BLaER1 treated with 17β-estradiol and CSF1 and Interleukin-3, amounts not matched to agents 10 nM and 100 nM (cell line): ENCODE measurements around the gene ABHD15.
A peak's percentile ranks its signal among the peaks of the same experiment; 100 is the strongest.

Experiments used
- H3K27ac ChIP-seq, 11 experiments: shearing (Covaris generic); formaldehyde crosslinking; 2 replicates each; pipeline ENCODE4 v1.8.1; 2022
- H3K27me3 ChIP-seq, 11 experiments: shearing (Covaris generic); formaldehyde crosslinking; 2 replicates each; pipeline ENCODE4 v1.8.1; 2022
- H3K36me3 ChIP-seq, 11 experiments: shearing (Covaris generic); formaldehyde crosslinking; 2 replicates each; pipeline ENCODE4 v1.8.1; 2022
- H3K4me1 ChIP-seq, 10 experiments: shearing (Covaris generic); formaldehyde crosslinking; 2 replicates each; pipeline ENCODE4 v1.8.1; 2022
- H3K4me2 ChIP-seq, 11 experiments: shearing (Covaris generic); formaldehyde crosslinking; 2 replicates each; pipeline ENCODE4 v1.8.1; 2022
- H3K4me3 ChIP-seq, 10 experiments: shearing (Covaris generic); formaldehyde crosslinking; 2 replicates each; pipeline ENCODE4 v1.8.1; 2022
- H3K9ac ChIP-seq, 11 experiments: shearing (Covaris generic); formaldehyde crosslinking; 2 replicates each; pipeline ENCODE4 v1.8.1; 2022
- H3K9me3 ChIP-seq, 11 experiments: shearing (Covaris generic); formaldehyde crosslinking; replicated peaks in 1 of 11; 2 replicates each; pipeline ENCODE4 v1.8.1; 2022
- H4K20me1 ChIP-seq, 11 experiments: shearing (Covaris generic); formaldehyde crosslinking; 2 replicates each; pipeline ENCODE4 v1.8.1; 2022
- Cebpa-rat ChIP-seq, 11 experiments: shearing (Covaris generic); IDR thresholded peaks; 2 replicates each; pipeline ENCODE4 v1.8.1; 2022

The ABHD15 gene

DNA sequence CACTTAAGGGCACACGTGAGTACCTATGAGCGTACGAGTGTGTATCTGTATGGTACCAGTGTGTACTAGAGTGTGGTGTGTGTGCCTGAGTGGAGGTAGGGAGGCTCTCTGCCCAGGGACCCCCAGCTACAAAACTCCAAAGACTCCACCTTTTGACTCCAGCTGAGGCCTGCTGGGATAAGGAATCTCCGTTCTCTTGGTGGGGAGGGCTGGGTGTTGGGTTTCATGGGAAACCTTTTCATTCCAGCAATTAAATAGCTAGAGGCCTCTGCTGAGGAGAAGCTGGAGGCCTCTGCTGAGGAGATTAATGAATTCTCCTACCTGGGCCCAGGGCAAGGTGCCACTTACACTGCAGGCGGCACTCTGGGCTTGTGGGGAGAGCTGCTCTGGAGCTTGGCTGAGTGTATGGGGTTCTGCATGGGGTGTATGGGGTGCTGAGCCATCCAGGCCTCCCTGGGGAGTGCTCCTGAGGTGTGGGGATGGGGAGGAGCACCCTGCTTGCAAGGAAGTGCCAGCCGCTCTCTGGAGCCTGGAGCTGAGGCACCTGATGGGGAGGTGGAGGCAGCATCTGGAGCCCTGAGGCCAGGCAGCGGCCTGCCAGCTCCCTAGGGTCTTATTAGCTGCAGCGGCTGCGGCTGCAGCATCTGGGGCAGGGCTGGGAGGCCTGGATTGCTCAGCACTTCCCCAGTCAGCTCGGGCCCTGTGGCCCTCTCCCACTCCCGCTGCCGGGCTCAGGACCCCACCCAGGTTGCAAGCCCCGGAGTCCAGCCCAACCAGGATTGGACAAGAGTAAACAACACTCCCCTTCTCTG lies 30.7 kb upstream of the ABHD15 start:
- Histone ChIP-seq H3K27ac (peak overlapping the region in 2 of 11 experiments; percentile 22 to 31; a peak in 2 of 22 replicates), H3K4me1 (peaks cover 48 to 74% (median 65%) of the 10 kb centered on the region in 10 experiments), H3K9ac (peak overlapping the region in 10 of 11 experiments; percentile 10 to 52 (median 33); a peak in 10 of 22 replicates), H4K20me1 (peaks cover 0 to 86% (median 63%) of the 10 kb centered on the region in 11 experiments; a peak in 19 of 22 replicates), H3K27me3 (no peaks in the 10 kb centered on the region), H3K9me3 (no peaks in the 10 kb centered on the region), H3K4me2 (peak overlapping the region; percentile 39 to 100 (median 98)), H3K36me3 (no peaks in the 10 kb centered on the region), H3K4me3 (no peak overlapping the region)
- no peak for TF ChIP-seq Cebpa-rat (IDR thresholded peaks at IDR 0.05)

- Histone ChIP-seq H3K4me1 (peaks cover 56 to 82% (median 73%) of the 10 kb centered on the region in 10 experiments), H3K27ac (no peak overlapping the region), H4K20me1 (peaks cover 0 to 83% (median 63%) of the 10 kb centered on the region in 11 experiments; a peak in 19 of 22 replicates), H3K27me3 (no peaks in the 10 kb centered on the region), H3K4me2 (peak overlapping the region; percentile 24 to 100 (median 99); a peak in 21 of 22 replicates), H3K9me3 (no peaks in the 10 kb centered on the region), H3K9ac (peak overlapping the region in 4 of 11 experiments; percentile 8 to 32 (median 14); a peak in 3 of 22 replicates), H3K36me3 (no peaks in the 10 kb centered on the region), H3K4me3 (no peak overlapping the region)
- no peak for TF ChIP-seq Cebpa-rat (IDR thresholded peaks at IDR 0.05)
Observed at GRCh38 chr17:29596811-29597210, 30.0 kb upstream of the ABHD15 start.

DNA sequence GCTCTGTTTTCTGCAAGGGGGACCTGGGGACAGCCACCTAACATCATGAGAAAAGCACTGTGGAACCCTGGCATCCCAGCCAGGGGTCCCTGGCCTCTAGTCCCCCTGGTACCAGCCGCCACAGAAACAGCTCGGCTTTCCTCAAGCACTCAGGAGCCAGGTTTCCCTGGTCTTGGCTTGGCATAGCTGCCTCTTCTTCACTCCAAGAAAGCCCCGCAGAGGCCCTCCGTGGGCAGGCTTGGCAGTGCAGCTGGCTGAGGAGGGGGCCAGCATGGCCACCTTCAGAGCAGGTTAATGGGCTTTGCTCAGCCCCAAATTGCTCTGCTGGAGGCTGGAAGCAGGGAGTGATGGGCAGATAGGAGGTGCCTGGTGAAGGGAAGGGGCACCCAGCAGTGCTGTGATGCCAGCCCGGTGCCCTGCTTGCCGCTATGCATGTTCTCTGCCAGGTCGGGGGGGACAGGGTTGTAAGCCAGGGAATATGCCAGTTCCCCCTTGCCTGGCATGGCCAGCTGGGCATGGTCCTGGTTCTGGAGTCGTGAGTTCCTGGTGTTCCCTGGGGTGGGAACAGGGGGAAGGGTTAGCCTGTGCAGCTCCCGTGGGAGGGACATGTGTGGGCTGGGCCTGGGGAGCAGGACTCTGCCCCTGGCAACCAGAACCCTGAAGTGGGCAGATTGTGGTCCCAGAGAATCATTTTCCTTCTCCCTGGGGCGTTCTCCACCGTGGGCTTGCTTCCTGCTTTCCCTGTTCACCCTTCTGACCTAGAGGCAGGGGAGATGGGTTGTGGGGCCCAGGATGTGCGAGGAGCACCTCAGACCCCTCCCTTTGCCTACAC lies 29.3 kb upstream of the ABHD15 start:
- Histone ChIP-seq H3K9ac (peak overlapping the region in 6 of 11 experiments; percentile 8 to 88 (median 17); a peak in 7 of 22 replicates), H3K36me3 (no peaks in the 10 kb centered on the region), H3K27ac (no peak overlapping the region), H3K27me3 (no peaks in the 10 kb centered on the region), H3K4me1 (peaks cover 62 to 83% (median 75%) of the 10 kb centered on the region in 10 experiments), H3K4me2 (peak overlapping the region; percentile 24 to 100 (median 99); a peak in 21 of 22 replicates), H3K9me3 (no peaks in the 10 kb centered on the region), H4K20me1 (peaks cover 0 to 80% (median 62%) of the 10 kb centered on the region in 11 experiments; a peak in 19 of 22 replicates), H3K4me3 (no peak overlapping the region)
- no peak for TF ChIP-seq Cebpa-rat (IDR thresholded peaks at IDR 0.05)

DNA sequence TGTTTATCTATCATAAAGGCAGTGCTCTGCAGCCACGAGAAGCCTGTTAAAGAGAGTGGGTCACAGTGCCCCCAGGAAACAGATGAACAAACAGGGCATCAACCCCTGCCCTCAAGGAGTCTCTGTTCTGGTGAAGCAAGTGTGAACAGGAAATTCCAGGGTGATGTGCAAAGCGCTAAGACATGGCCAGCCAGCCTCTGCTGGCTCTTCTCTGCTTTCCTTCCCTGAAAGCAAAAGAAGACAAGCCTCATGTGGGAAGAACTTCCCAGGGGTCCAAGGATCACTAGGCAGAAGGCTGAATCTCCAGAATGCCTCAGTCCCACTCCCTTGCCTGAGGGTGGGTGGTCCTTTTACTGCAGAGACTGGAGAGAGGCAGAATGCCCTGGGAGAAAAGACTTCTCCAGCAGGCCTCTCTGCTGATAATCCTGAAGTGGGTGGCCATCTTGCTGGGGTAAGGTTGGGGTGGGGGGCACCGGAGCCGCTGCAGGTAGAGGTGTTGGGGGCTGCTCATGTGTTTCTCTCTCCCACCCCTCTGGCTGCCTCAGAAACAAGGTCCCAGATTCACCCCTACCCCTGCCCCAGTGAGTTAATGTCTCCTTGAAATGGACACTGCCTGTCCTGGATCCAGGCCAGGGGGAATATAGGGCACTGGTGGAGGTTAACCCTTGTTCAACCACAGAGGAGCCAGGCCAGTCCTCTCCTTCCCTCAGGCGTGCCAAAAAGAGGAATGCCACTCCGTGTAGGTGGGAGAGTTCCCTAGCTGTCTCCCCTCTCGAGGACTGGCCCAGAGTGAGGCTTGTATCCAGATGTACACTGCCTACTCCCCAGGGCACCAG lies 28.5 kb upstream of the ABHD15 start:
- peak overlapping the region in 4 of 11 experiments; percentile 29 to 93 (median 90); a peak in 4 of 22 replicates for H3K9ac ChIP-seq
- H3K4me1 ChIP-seq = peaks cover 64 to 83% (median 75%) of the 10 kb centered on the region in 10 experiments
- no peak overlapping the region for H3K27ac ChIP-seq
- no peaks in the 10 kb centered on the region for H3K9me3 ChIP-seq
- H4K20me1 ChIP-seq = peaks cover 0 to 71% (median 54%) of the 10 kb centered on the region in 11 experiments; a peak in 19 of 22 replicates
- no peaks in the 10 kb centered on the region for H3K36me3 ChIP-seq
- peak overlapping the region; percentile 24 to 100 (median 99); a peak in 21 of 22 replicates for H3K4me2 ChIP-seq
- no peak for TF ChIP-seq Cebpa-rat (IDR thresholded peaks at IDR 0.05)
- H3K27me3 ChIP-seq = no peaks in the 10 kb centered on the region
- peak overlapping the region in 2 of 10 experiments; percentile 93 to 95; a peak in 2 of 20 replicates for H3K4me3 ChIP-seq

DNA sequence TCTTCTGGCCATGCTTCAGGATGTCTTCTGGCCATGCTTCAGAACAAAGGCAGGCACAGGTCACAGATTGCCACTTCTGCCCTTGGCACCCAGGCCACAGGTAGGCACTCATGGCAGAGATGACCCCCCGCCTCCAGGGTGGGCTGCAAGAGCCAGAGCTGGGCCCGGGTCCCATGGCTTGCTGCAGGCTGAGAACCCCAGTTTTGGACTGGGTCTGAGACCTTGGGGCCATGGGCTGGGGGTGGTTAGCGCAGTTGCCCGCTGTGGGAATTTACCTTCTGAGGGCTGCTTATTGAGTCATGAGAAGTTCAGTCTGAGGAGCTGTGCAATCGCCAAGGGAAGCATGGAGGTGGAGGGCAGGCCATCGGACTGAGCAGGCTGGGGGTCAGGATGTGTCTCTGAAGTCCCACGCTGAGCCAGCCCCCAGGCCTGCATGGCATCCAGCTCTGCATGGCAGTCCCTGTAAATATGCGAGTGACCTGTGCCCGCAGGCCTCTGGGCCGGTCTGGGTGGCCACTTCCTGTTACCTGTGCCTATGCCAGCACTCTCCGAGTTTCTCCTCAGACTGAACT lies 27.8 kb upstream of the ABHD15 start:
- no peak for TF ChIP-seq Cebpa-rat (IDR thresholded peaks at IDR 0.05)
- Histone ChIP-seq H3K4me1 (peaks cover 69 to 87% (median 79%) of the 10 kb centered on the region in 10 experiments), H4K20me1 (peaks cover 0 to 64% (median 53%) of the 10 kb centered on the region in 11 experiments; a peak in 19 of 22 replicates), H3K4me3 (peak overlapping the region in 8 of 10 experiments; percentile 81 to 95 (median 91); a peak in 15 of 20 replicates), H3K36me3 (no peaks in the 10 kb centered on the region), H3K9ac (peak overlapping the region in 7 of 11 experiments; percentile 75 to 93 (median 87); a peak in 15 of 22 replicates), H3K4me2 (peak overlapping the region; percentile 91 to 100 (median 99)), H3K27ac (peak overlapping the region in 5 of 11 experiments; percentile 79 to 88 (median 83); a peak in 8 of 22 replicates), H3K9me3 (no peaks in the 10 kb centered on the region), H3K27me3 (no peaks in the 10 kb centered on the region)

DNA sequence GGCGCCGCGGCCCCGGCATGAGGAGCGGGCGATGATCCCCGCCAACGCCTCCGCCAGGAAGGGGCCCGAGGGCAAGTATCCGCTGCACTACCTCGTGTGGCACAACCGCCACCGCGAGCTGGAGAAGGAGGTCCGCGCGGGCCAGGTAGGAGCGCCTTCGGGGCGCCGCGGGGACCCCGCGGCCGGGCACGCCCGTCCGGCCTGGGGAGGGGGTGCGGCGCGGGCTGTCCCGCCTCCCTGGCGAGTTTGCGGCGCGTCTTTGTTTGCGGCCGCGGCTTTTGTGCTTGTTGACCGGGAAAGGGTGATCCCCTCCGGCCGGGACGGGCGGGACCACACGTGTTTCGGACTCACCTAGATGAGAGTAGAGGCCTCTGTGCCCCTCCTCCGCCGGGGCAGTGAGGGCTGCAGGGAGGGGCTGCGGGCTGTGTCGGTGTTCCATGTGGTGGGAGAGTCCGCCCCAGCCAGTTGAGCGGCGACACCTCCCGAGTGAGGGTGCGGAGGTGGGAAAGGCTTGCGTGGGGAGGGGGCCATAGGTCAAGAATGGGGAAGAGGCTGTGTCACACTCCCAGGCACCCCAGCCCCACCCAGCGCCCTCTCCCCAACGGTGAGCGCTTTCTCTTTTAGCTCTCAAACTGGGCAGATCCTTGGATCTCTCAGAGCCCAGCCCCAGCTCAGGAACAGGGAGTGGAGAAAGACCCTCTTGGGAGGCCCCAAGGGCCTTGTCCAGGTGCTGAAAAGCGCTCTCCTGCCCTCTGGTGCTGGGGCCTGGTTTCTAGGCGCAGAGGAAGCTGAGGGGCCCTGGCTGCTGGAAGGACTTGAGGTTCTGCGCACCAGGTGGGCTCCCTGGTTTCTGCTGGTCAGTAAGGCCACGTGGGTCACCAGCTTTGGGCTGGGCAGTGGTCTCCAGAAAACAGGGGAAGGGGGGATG lies 27.0 kb upstream of the ABHD15 start:
- H3K27ac ChIP-seq = peak overlapping the region in 8 of 11 experiments; percentile 53 to 88 (median 80); a peak in 16 of 22 replicates
- no peaks in the 10 kb centered on the region for H3K9me3 ChIP-seq
- H3K4me1 ChIP-seq = peaks cover 69 to 83% (median 79%) of the 10 kb centered on the region in 10 experiments
- peak overlapping the region; percentile 64 to 93 (median 87) for H3K9ac ChIP-seq
- peak overlapping the region; percentile 81 to 95 (median 90) for H3K4me3 ChIP-seq
- no peaks in the 10 kb centered on the region for H3K27me3 ChIP-seq
- H3K36me3 ChIP-seq = no peaks in the 10 kb centered on the region
- H4K20me1 ChIP-seq = peaks cover 0 to 60% (median 49%) of the 10 kb centered on the region in 11 experiments; a peak in 19 of 22 replicates
- H3K4me2 ChIP-seq = peak overlapping the region; percentile 91 to 100 (median 99)
- no peak for TF ChIP-seq Cebpa-rat (IDR thresholded peaks at IDR 0.05)
